Liver (tissue), 9 donors: ENCODE results near the gene ADRM1. TPM values are rescaled to one million over a fixed set of nuclear protein-coding genes. Genes with fewer than 3 reads are reported as not detected.

Experiments
- DNase-seq: peaks from one replicate; pipeline ENCODE4 v3.0.0-alpha.2; 2017; ENCODE audit warnings: low spot score
- H3K27ac ChIP-seq, 2 donors: one replicate each; pipeline ENCODE4 v1.7.0; 2013; ENCODE audit warnings: inconsistent platforms in 2 of 2, low read length in 2 of 2, control low read depth in 1 of 2, low read depth in 1 of 2, mild to moderate bottlenecking in 1 of 2
- H3K27me3 ChIP-seq, 4 donors: one replicate each; pipeline versions ENCODE4 v1.6.1 to v1.7.0; 2013; ENCODE audit warnings: low read length in 3 of 4, inconsistent platforms in 1 of 4, mild to moderate bottlenecking in 1 of 4, moderate library complexity in 1 of 4; ENCODE audit not compliant: control insufficient read depth in 4 of 4, insufficient read depth in 4 of 4
- H3K36me3 ChIP-seq, 4 donors: one replicate each; pipeline versions ENCODE4 v1.6.1 to v1.7.0; 2013; ENCODE audit warnings: low read length in 3 of 4, mild to moderate bottlenecking in 3 of 4, low read depth in 1 of 4, moderate library complexity in 1 of 4; ENCODE audit not compliant: control insufficient read depth in 4 of 4, insufficient read depth in 3 of 4
- H3K4me1 ChIP-seq, 4 donors: one replicate each; pipeline versions ENCODE4 v1.6.1 to v1.7.0; 2013; ENCODE audit warnings: low read length in 3 of 4, mild to moderate bottlenecking in 3 of 4, moderate library complexity in 1 of 4; ENCODE audit not compliant: control insufficient read depth in 4 of 4, insufficient read depth in 4 of 4
- H3K4me3 ChIP-seq, 3 donors: one replicate each; pipeline versions ENCODE4 v1.6.1 to v1.7.0; 2013; ENCODE audit warnings: low read length in 3 of 3, control low read depth in 1 of 3, low read depth in 1 of 3, mild to moderate bottlenecking in 1 of 3
- H3K9ac ChIP-seq, 2 donors: one replicate each; pipeline ENCODE4 v1.7.0; 2013; ENCODE audit warnings: low read length in 2 of 2, mild to moderate bottlenecking in 2 of 2, moderate library complexity in 2 of 2, control low read depth in 1 of 2, low read depth in 1 of 2
- H3K9me3 ChIP-seq, 4 donors: one replicate each; pipeline versions ENCODE4 v1.6.1 to v1.7.0; 2013; ENCODE audit warnings: low read length in 3 of 4; ENCODE audit not compliant: control insufficient read depth in 4 of 4
- ATF3 ChIP-seq: IDR thresholded peaks from 2 replicates; pipeline ENCODE4 v1.6.1; 2016; ENCODE audit warnings: antibody characterized with exemption
- CTCF ChIP-seq: fragments of 150-350 bp; IDR thresholded peaks from 2 replicates; pipeline ENCODE4 v1.5.1; 2017; ENCODE audit warnings: improper control_type of control experiment, low read depth, low read length; ENCODE audit not compliant: missing input control
- EGR1 ChIP-seq, 2 donors: IDR thresholded peaks; 2 replicates each; pipeline ENCODE4 v1.6.1; 2016 to 2018; ENCODE audit warnings: antibody characterized with exemption in 2 of 2, low read depth in 2 of 2
- FOXA2 ChIP-seq: IDR thresholded peaks from 2 replicates; pipeline ENCODE4 v1.6.1; 2016; ENCODE audit warnings: antibody characterized with exemption
- GABPA ChIP-seq, 2 donors: IDR thresholded peaks in 1 of 2; conservative IDR thresholded peaks in 1 of 2; 2 replicates each; pipeline ENCODE4 v1.6.1; 2016; ENCODE audit warnings: antibody characterized with exemption in 2 of 2, mild to moderate bottlenecking in 1 of 2, moderate library complexity in 1 of 2
- HNF4A ChIP-seq, 2 donors: conservative IDR thresholded peaks; 2 replicates each; pipeline ENCODE4 v1.6.1; 2016; ENCODE audit warnings: antibody characterized with exemption in 2 of 2, mild to moderate bottlenecking in 2 of 2
- HNF4G ChIP-seq: IDR thresholded peaks from 2 replicates; pipeline ENCODE4 v1.6.1; 2016; ENCODE audit warnings: antibody characterized with exemption
- JUND ChIP-seq, 2 donors: IDR thresholded peaks; 2 replicates each; pipeline ENCODE4 v1.6.1; 2016; ENCODE audit warnings: antibody characterized with exemption in 2 of 2
- MAX ChIP-seq: IDR thresholded peaks from 2 replicates; pipeline ENCODE4 v1.6.1; 2016; ENCODE audit warnings: antibody characterized with exemption
- NR2F2 ChIP-seq: IDR thresholded peaks from 2 replicates; pipeline ENCODE4 v1.6.1; 2016; ENCODE audit warnings: antibody characterized with exemption
- RAD21 ChIP-seq, 2 donors: IDR thresholded peaks; 2 replicates each; pipeline ENCODE4 v1.6.1; 2016; ENCODE audit warnings: antibody characterized with exemption in 2 of 2, mild to moderate bottlenecking in 2 of 2
- RXRA ChIP-seq, 2 donors: IDR thresholded peaks; 2 replicates each; pipeline ENCODE4 v1.6.1; 2017 to 2018; ENCODE audit warnings: antibody characterized with exemption in 2 of 2, mild to moderate bottlenecking in 1 of 2
- SP1 ChIP-seq: IDR thresholded peaks from 2 replicates; pipeline ENCODE4 v1.6.1; 2018; ENCODE audit warnings: antibody characterized with exemption, mild to moderate bottlenecking
- YY1 ChIP-seq: IDR thresholded peaks from 2 replicates; pipeline ENCODE4 v1.6.1; 2016; ENCODE audit warnings: antibody characterized with exemption, mild to moderate bottlenecking
- ZBTB33 ChIP-seq: IDR thresholded peaks from 2 replicates; pipeline ENCODE4 v1.6.1; 2016; ENCODE audit warnings: antibody characterized with exemption
- WGBS: extraction: QIAGEN DNeasy Blood & Tissue Kit; methylation state at CpG from one replicate; pipeline ENCODE4 v1.1.7; 2013; 5-methylcytosine and 5-hydroxymethylcytosine counted together
- polyA plus RNA-seq, 2 donors: library from polyadenylated mRNA; stranded (reverse) in 1 of 2; unstranded in 1 of 2; fragments of 200-250 nt in 1 of 2; fragments of >200 nt in 1 of 2; fragmentation: Nextera tagmentation in 1 of 2; extraction: Ambion mirVana in 1 of 2; gene quantifications; one replicate each; pipeline versions ENCODE4 v1.2.1 to v1.2.3, GENCODE V29; 2013 to 2015
- total RNA-seq, 2 donors: library from RNA; depleted of rRNA; stranded (reverse); fragments of >200 nt; gene quantifications; one replicate each; pipeline ENCODE4 v1.2.3, GENCODE V29; 2014
- donor health status: healthy.
- donor health status: healthy.
- donor health status: healthy.
- donor health status: healthy.
- donor health status: healthy.

Gene ADRM1
- total and polyA plus RNA-seq, 4 donors, result 45.3 to 91.0 (median 77.3) TPM

- no peak for TF ChIP-seq CTCF
- no peak for TF ChIP-seq HNF4G
- TF ChIP-seq YY1, result no peak
- TF ChIP-seq NR2F2, result no peak
- TF ChIP-seq RXRA (IDR thresholded peaks at IDR 0.05), result no peak
- TF ChIP-seq EGR1 (IDR thresholded peaks at IDR 0.05; ENCODE audit: low read depth in 2 of 2), result no peak
- no peak for TF ChIP-seq FOXA2
- no peak for TF ChIP-seq RAD21 (IDR thresholded peaks at IDR 0.05)
- no peak for TF ChIP-seq GABPA (IDR thresholded peaks at IDR 0.05 in 1 of 2, conservative IDR thresholded peaks at IDR 0.05 in 1 of 2)
- no peak for TF ChIP-seq JUND (IDR thresholded peaks at IDR 0.05)
Measured at GRCh38 chr20:62276439-62276838, 26.4 kb upstream of the ADRM1 start (continued).

- H3K27ac ChIP-seq, result no peak overlapping the region
- H3K9me3 ChIP-seq, result no peaks in the 10 kb centered on the region
- H3K4me1 ChIP-seq, result no peaks in the 10 kb centered on the region
- peaks cover 17 to 67% (median 44%) of the 10 kb centered on the region in 4 donors for H3K36me3 ChIP-seq
- H3K9ac ChIP-seq, result no peak overlapping the region
- DNase-seq, result no peak
- H3K4me3 ChIP-seq, result no peak overlapping the region
- H3K27me3 ChIP-seq, result no peaks in the 10 kb centered on the region
- 87% methylated on average over 13 of the region's 13 CpGs for WGBS
- TF ChIP-seq EGR1 (IDR thresholded peaks at IDR 0.05; ENCODE audit: low read depth in 2 of 2), result no peak
- no peak for TF ChIP-seq FOXA2
- TF ChIP-seq YY1, result no peak
- no peak for TF ChIP-seq RAD21 (IDR thresholded peaks at IDR 0.05)
- no peak for TF ChIP-seq CTCF
- TF ChIP-seq MAX, result no peak
- TF ChIP-seq HNF4G, result no peak
- no peak for TF ChIP-seq SP1
- TF ChIP-seq ZBTB33, result no peak
- no peak for TF ChIP-seq ATF3
- TF ChIP-seq JUND (IDR thresholded peaks at IDR 0.05), result no peak
- no peak for TF ChIP-seq HNF4A (conservative IDR thresholded peaks at IDR 0.05)
Measured at GRCh38 chr20:62277253-62277652, 25.5 kb upstream of the ADRM1 start.
